ENCODE data around the gene SPEM3. TPM values are rescaled to one million over a fixed set of nuclear protein-coding genes. Genes with fewer than 3 reads are reported as not detected.
A peak's percentile ranks its signal among the peaks of the same experiment; 100 is the strongest.

Gene SPEM3
- total and polyA plus RNA-seq, 10 of the 15 experiments (the other 5 are each of a cell fraction or from before 2014, with no cell fraction given) = not detected

DNA sequence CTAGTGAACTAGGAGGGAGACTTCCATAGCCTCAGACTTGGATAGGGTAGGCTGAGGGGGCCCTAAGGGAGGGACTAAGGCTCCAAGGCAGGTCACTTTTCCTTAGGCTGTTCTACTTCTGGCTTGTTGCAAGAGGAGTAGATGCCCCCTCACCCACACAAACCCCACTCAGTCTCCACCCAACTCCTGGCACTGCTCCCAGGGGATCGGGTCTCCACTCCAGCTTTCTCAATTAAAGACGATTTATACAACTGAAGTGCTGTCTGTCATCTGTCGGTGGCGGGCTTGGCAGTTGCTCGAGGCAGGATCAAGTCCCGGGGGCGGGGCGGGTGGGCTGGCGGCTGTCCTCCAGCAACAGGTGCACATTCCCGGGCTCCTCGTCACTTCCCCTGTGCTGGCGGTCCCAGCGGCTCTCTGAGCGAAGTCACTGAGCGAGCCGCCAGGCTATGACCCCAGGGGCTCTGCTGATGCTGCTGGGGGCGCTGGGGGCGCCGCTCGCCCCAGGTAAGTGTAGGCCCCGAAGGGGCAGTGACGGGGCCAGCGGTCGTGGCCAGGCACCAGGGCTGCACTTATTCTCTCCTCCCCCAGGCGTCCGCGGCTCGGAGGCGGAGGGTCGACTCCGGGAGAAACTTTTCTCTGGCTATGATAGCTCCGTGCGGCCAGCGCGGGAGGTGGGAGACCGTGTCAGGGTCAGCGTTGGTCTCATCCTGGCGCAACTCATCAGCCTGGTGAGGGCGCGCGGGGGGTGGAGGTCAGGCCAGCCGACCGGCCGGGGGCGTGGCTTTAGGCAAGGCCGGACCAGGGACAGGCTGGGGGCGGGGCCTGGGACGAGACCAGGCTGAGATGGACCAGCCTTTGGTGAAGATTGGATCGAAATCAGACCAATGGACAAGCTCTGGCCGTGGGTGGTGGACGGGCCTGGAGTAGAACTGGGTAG lies 16.3 kb downstream of the SPEM3 start, which contains the start of gene CHRNB1:
Gene CHRNB1, plus strand, starts transcription at position 380 of the 937 bp plus-strand sequence. Its CDS starts 67 bp downstream, at position 447.
- CTCF ChIA-PET = interaction anchor here (0.6 to 2.7 kb wide), 4 partner anchors 8 to 116 kb away, joined by 3 to 10 read pairs (median 7); partner anchors contain the start of gene SENP3
- H3K36me3 ChIP-seq (ENCODE audit: control insufficient read depth in 2 of 2, insufficient read depth in 2 of 2, low read length in 1 of 2) = no peaks in the 10 kb centered on the region
- peaks cover 1 to 5% of the 10 kb centered on the region in 2 experiments; a peak in 3 of 4 replicates for H3K27me3 ChIP-seq (replicated peaks in 1 of 2; ENCODE audit: control insufficient read depth in 2 of 2, insufficient read depth in 2 of 2, low read length in 1 of 2)
- intact Hi-C loops (cut with micrococcal nuclease; ENCODE audit: unreplicated experiment) (no loop called here), in situ Hi-C loops (cut with MboI) (no loop called here)
- no peak for DNase-seq (ENCODE audit: low read depth, low spot score)
- peaks cover 16% of the 10 kb centered on the region for H3K4me1 ChIP-seq (ENCODE audit: control insufficient read depth, insufficient read depth, low read length)
- no peak for FAIRE-seq
- peak within 1 kb of the TSS; percentile 55; the same call in 1 of the 2 replicates for H3K4me3 ChIP-seq
- SMC1A ChIA-PET (ENCODE audit: uncharacterized antibody, unreplicated experiment) = interaction anchor here (1.1 to 1.5 kb wide), 3 partner anchors 10 to 115 kb away, joined by 3 to 7 read pairs (median 4); no protein-coding TSS in a partner anchor
- POLR2A ChIA-PET = interaction anchor here (0.5 to 5.4 kb wide), 9 partner anchors 8 to 191 kb away, joined by 3 to 52 read pairs (median 3); partner anchors contain the start of genes TMEM102 and ZBTB4
- H3K79me2 ChIP-seq (ENCODE audit: control insufficient read depth, insufficient read depth, low read length) = no peaks in the 10 kb centered on the region
- H2AFZ ChIP-seq (ENCODE audit: control insufficient read depth, low read depth, low read length) = peak within 1 kb of the TSS; percentile 51; the same call in 1 of the 2 replicates
- H3K27ac ChIP-seq (ENCODE audit: control insufficient read depth, insufficient read depth) = no peak within 1 kb of the TSS
- RAD21 ChIA-PET (ENCODE audit: unreplicated experiment) = interaction anchor here (0.6 to 2.7 kb wide), 4 partner anchors 10 to 116 kb away, joined by 3 to 9 read pairs (median 4); partner anchors contain the start of gene TMEM102
- no peaks in the 10 kb centered on the region for H3K9me3 ChIP-seq (replicated peaks; ENCODE audit: control insufficient read depth, insufficient read depth, low read length)
- ATAC-seq = peak; percentile 71
- no peaks in the 10 kb centered on the region for H4K20me1 ChIP-seq (ENCODE audit: control insufficient read depth, insufficient read depth)
- WGBS (ENCODE audit: insufficient coverage, insufficient replicate concordance, low lambda C conversion rate, missing lambda C conversion rate) = 5% methylated on average over 46 of the region's 51 CpGs
- no TSS peak for BruUV-seq (replicated peaks)
- peak within 1 kb of the TSS; percentile 97 for H3K4me2 ChIP-seq (ENCODE audit: control insufficient read depth, insufficient read depth)
- H3K9ac ChIP-seq (ENCODE audit: control insufficient read depth, insufficient read depth, low read length) = peak within 1 kb of the TSS; percentile 29; the same call in 1 of the 2 replicates
- TF ChIP-seq, protein P1, sequence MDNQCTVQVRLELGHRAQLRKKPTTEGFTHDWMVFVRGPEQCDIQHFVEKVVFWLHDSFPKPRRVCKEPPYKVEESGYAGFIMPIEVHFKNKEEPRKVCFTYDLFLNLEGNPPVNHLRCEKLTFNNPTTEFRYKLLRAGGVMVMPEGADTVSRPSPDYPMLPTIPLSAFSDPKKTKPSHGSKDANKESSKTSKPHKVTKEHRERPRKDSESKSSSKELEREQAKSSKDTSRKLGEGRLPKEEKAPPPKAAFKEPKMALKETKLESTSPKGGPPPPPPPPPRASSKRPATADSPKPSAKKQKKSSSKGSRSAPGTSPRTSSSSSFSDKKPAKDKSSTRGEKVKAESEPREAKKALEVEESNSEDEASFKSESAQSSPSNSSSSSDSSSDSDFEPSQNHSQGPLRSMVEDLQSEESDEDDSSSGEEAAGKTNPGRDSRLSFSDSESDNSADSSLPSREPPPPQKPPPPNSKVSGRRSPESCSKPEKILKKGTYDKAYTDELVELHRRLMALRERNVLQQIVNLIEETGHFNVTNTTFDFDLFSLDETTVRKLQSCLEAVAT (IDR thresholded peaks at IDR 0.05) = peak; percentile 66; the same call in 1 of the 2 replicates
- TF ChIP-seq, protein P2, sequence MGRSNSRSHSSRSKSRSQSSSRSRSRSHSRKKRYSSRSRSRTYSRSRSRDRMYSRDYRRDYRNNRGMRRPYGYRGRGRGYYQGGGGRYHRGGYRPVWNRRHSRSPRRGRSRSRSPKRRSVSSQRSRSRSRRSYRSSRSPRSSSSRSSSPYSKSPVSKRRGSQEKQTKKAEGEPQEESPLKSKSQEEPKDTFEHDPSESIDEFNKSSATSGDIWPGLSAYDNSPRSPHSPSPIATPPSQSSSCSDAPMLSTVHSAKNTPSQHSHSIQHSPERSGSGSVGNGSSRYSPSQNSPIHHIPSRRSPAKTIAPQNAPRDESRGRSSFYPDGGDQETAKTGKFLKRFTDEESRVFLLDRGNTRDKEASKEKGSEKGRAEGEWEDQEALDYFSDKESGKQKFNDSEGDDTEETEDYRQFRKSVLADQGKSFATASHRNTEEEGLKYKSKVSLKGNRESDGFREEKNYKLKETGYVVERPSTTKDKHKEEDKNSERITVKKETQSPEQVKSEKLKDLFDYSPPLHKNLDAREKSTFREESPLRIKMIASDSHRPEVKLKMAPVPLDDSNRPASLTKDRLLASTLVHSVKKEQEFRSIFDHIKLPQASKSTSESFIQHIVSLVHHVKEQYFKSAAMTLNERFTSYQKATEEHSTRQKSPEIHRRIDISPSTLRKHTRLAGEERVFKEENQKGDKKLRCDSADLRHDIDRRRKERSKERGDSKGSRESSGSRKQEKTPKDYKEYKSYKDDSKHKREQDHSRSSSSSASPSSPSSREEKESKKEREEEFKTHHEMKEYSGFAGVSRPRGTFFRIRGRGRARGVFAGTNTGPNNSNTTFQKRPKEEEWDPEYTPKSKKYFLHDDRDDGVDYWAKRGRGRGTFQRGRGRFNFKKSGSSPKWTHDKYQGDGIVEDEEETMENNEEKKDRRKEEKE (IDR thresholded peaks at IDR 0.05) = no peak
- TF ChIP-seq TCF12 (IDR thresholded peaks at IDR 0.05; ENCODE audit: low read depth, low read length) = no peak
- TF ChIP-seq TBL1XR1 (IDR thresholded peaks at IDR 0.05; ENCODE audit: low read depth, low read length) = no peak
- peak; percentile 46; the same call in 1 of the 2 replicates for TF ChIP-seq GATAD2B (conservative IDR thresholded peaks at IDR 0.05; ENCODE audit: low read depth)
- TF ChIP-seq RBBP5 (conservative IDR thresholded peaks at IDR 0.05) = no peak
- no peak for TF ChIP-seq ATF7 (IDR thresholded peaks at IDR 0.05; ENCODE audit: low read depth)
- TF ChIP-seq RCOR1 (conservative IDR thresholded peaks at IDR 0.05; ENCODE audit: low read depth, low read length) = no peak
- no peak for TF ChIP-seq KDM1A (IDR thresholded peaks at IDR 0.05; ENCODE audit: borderline replicate concordance)
- no peak for TF ChIP-seq RELA (IDR thresholded peaks at IDR 0.05; ENCODE audit: borderline replicate concordance, partially characterized antibody)
- TF ChIP-seq, protein P3, sequence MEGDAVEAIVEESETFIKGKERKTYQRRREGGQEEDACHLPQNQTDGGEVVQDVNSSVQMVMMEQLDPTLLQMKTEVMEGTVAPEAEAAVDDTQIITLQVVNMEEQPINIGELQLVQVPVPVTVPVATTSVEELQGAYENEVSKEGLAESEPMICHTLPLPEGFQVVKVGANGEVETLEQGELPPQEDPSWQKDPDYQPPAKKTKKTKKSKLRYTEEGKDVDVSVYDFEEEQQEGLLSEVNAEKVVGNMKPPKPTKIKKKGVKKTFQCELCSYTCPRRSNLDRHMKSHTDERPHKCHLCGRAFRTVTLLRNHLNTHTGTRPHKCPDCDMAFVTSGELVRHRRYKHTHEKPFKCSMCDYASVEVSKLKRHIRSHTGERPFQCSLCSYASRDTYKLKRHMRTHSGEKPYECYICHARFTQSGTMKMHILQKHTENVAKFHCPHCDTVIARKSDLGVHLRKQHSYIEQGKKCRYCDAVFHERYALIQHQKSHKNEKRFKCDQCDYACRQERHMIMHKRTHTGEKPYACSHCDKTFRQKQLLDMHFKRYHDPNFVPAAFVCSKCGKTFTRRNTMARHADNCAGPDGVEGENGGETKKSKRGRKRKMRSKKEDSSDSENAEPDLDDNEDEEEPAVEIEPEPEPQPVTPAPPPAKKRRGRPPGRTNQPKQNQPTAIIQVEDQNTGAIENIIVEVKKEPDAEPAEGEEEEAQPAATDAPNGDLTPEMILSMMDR (IDR thresholded peaks at IDR 0.05 in 2 of 3, conservative IDR thresholded peaks at IDR 0.05 in 1 of 3; ENCODE audit: control insufficient read depth in 2 of 3, extremely low read depth in 1 of 3, insufficient read depth in 1 of 3, low read depth in 3 of 3, low read length in 3 of 3) = peak in 1 of 3 experiments; percentile 11; a peak in 1 of 6 replicates
- TF ChIP-seq CBFB (IDR thresholded peaks at IDR 0.05; ENCODE audit: low read depth) = no peak
- no peak for TF ChIP-seq MYB (IDR thresholded peaks at IDR 0.05; ENCODE audit: borderline replicate concordance, low read depth, low read length)
- TF ChIP-seq FOXM1 (IDR thresholded peaks at IDR 0.05; ENCODE audit: low read depth, low read length) = no peak
- no peak for TF ChIP-seq ZNF24 (IDR thresholded peaks at IDR 0.05)
- 0 out of 2 replicates have a peak, but pooled peaks have one; percentile 33 for TF ChIP-seq LARP7 (IDR thresholded peaks at IDR 0.05)
- no peak for TF ChIP-seq YY1 (IDR thresholded peaks at IDR 0.05; ENCODE audit: low read depth, low read length)

Data from GM12878 (cell line).